GM23338 (cell line): ENCODE measurements around the gene CD93.

Experiments
- EZH2 ChIP-seq: fragments of 200-600 bp; sonication (generic); IDR thresholded peaks from one replicate; pipeline ENCODE4 v1.8.0; 2017; ENCODE audit warnings: antibody characterized with exemption, mild to moderate bottlenecking, low read depth; ENCODE audit not compliant: unreplicated experiment
- TF ChIP-seq, protein P1 (sequence below), 2 experiments: fragments of 200-600 bp in 1 of 2; sonication (generic) in 1 of 2; conservative IDR thresholded peaks; 2 replicates each; pipeline versions ENCODE4 v1.5.1 to v1.6.1; 2016 to 2017; ENCODE audit warnings: antibody characterized with exemption in 2 of 2, low read depth in 2 of 2, mild to moderate bottlenecking in 2 of 2, moderate library complexity in 1 of 2

DNA sequence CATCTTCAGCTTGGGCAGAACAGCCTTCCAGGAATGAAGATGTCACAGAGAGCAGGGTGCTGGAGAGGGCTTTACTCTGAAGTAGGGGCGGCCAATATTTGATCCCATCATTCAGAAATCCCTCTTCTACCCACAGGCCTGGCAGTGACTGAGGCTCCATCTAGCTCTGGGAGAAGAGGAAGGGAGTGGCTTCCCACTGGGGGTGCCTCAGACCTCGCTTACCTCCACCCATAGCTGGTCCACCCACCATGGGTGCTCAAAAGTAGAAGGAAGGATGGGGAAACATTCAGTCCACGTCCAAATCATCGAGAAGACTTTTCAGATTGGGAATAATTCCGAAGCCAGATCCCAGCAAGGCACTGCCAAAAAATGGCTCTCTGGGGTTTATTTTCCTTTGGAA is 24.9 kb downstream of the CD93 start:
- TF ChIP-seq EZH2: no peak
- TF ChIP-seq, protein P1, sequence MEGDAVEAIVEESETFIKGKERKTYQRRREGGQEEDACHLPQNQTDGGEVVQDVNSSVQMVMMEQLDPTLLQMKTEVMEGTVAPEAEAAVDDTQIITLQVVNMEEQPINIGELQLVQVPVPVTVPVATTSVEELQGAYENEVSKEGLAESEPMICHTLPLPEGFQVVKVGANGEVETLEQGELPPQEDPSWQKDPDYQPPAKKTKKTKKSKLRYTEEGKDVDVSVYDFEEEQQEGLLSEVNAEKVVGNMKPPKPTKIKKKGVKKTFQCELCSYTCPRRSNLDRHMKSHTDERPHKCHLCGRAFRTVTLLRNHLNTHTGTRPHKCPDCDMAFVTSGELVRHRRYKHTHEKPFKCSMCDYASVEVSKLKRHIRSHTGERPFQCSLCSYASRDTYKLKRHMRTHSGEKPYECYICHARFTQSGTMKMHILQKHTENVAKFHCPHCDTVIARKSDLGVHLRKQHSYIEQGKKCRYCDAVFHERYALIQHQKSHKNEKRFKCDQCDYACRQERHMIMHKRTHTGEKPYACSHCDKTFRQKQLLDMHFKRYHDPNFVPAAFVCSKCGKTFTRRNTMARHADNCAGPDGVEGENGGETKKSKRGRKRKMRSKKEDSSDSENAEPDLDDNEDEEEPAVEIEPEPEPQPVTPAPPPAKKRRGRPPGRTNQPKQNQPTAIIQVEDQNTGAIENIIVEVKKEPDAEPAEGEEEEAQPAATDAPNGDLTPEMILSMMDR (conservative IDR thresholded peaks at IDR 0.05; ENCODE audit: low read depth in 2 of 2): no peak
